Activated naive CD8-positive, alpha-beta T cell (primary cell): Measurements from ENCODE around the gene YBX2.

Experiments used
- H3K27ac Mint-ChIP-seq: one replicate; pipeline ENCODE4 v1.8.0; 2021; ENCODE audit warnings: mixed read lengths
- H3K27me3 Mint-ChIP-seq: one replicate; pipeline ENCODE4 v1.8.0; 2021; ENCODE audit warnings: mixed read lengths
- H3K36me3 Mint-ChIP-seq: one replicate; pipeline ENCODE4 v1.8.0; 2021; ENCODE audit warnings: mixed read lengths
- H3K4me1 Mint-ChIP-seq: one replicate; pipeline ENCODE4 v1.8.0; 2021; ENCODE audit warnings: low read depth, mixed read lengths
- H3K4me3 Mint-ChIP-seq: one replicate; pipeline ENCODE4 v1.8.0; 2021; ENCODE audit warnings: mild to moderate bottlenecking, mixed read lengths
- H3K9me3 Mint-ChIP-seq: one replicate; pipeline ENCODE4 v1.8.0; 2021; ENCODE audit warnings: low read depth, mixed read lengths

The YBX2 gene

GRCh38 chr17:7313890-7314718 is 19.7 kb upstream of the YBX2 start:
- H3K27me3 Mint-ChIP-seq: no peaks in the 10 kb centered on the region
- H3K4me3 Mint-ChIP-seq: peak overlapping the region; percentile 95
- H3K27ac Mint-ChIP-seq: peak overlapping the region; percentile 92
- peaks cover 53% of the 10 kb centered on the region for H3K4me1 Mint-ChIP-seq
- no peaks in the 10 kb centered on the region for H3K9me3 Mint-ChIP-seq
- H3K36me3 Mint-ChIP-seq: peaks cover 20% of the 10 kb centered on the region

DNA sequence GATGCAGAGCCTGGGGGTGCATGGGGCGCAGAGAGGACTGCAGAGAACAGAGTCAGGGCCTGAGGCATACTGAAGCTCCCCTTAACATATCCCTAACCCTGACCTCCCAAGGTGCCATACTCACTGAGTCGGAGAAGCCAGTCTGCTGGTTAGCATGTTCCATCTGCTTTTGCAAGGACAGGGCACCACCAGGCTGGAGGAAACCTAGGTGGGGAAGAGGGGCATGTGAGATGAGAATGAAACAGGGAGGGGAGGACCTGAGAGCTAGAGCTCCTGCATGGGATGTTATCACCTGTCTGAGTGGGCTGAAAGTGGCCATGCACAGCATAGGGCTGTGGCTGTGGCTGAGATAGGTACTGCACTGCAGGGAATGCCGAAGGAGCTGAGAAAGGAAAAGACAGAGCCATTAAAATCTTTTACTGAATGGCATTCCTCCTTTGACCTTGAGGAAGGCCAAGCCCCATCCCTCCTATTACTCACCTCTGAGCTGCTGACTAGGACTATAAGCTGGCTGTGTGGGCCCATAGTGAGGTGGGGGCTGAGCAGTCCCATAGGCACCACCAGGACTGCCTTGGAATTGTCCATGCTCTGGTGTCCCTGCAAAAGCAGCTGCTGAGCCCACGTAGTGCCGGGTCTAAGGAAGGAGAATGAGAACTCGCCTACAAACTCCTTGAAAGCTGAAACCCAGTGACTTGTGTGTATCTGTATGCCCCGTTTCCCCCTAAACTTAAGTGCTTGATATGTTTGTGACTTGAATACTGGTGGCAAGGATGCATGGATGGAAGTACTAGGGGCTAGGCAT is 18.9 kb upstream of the YBX2 start:
- peaks cover 57% of the 10 kb centered on the region for H3K4me1 Mint-ChIP-seq
- H3K27ac Mint-ChIP-seq: peak overlapping the region; percentile 92
- peak overlapping the region; percentile 95 for H3K4me3 Mint-ChIP-seq
- peaks cover 23% of the 10 kb centered on the region for H3K36me3 Mint-ChIP-seq
- no peaks in the 10 kb centered on the region for H3K27me3 Mint-ChIP-seq
- H3K9me3 Mint-ChIP-seq: no peaks in the 10 kb centered on the region

- peaks cover 57% of the 10 kb centered on the region for H3K4me1 Mint-ChIP-seq
- no peaks in the 10 kb centered on the region for H3K27me3 Mint-ChIP-seq
- peaks cover 23% of the 10 kb centered on the region for H3K36me3 Mint-ChIP-seq
- peak overlapping the region; percentile 95 for H3K4me3 Mint-ChIP-seq
- H3K9me3 Mint-ChIP-seq: no peaks in the 10 kb centered on the region
- peak overlapping the region; percentile 92 for H3K27ac Mint-ChIP-seq
Measured at GRCh38 chr17:7312432-7313087, 18.1 kb upstream of the YBX2 start.

- no peaks in the 10 kb centered on the region for H3K9me3 Mint-ChIP-seq
- peak overlapping the region; percentile 94 for H3K4me3 Mint-ChIP-seq
- peak overlapping the region; percentile 97 for H3K27ac Mint-ChIP-seq
- H3K4me1 Mint-ChIP-seq: peaks cover 58% of the 10 kb centered on the region
- H3K36me3 Mint-ChIP-seq: peaks cover 23% of the 10 kb centered on the region
- no peaks in the 10 kb centered on the region for H3K27me3 Mint-ChIP-seq
Measured at GRCh38 chr17:7311110-7311705, 16.8 kb upstream of the YBX2 start.

DNA sequence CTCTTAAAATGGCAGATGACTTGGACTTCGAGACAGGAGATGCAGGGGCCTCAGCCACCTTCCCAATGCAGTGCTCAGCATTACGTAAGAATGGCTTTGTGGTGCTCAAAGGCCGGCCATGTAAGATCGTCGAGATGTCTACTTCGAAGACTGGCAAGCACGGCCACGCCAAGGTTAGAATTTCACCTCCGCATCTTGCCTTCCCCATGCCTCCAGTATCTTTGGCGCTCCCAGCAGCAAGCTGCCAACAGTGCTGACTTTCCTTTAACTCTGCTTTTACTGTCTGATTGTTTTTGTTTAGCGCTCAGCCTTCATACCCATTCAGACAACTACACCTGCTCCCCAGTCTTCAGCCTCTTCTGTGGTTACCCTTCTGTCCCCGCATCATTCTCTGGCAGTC is 15.2 kb upstream of the YBX2 start:
- H3K4me3 Mint-ChIP-seq: peak overlapping the region; percentile 94
- no peaks in the 10 kb centered on the region for H3K9me3 Mint-ChIP-seq
- H3K4me1 Mint-ChIP-seq: peaks cover 57% of the 10 kb centered on the region
- H3K36me3 Mint-ChIP-seq: peaks cover 23% of the 10 kb centered on the region
- no peaks in the 10 kb centered on the region for H3K27me3 Mint-ChIP-seq
- H3K27ac Mint-ChIP-seq: peak overlapping the region; percentile 97

GRCh38 chr17:7308625-7309433 is 14.4 kb upstream of the YBX2 start:
- Mint-ChIP-seq H3K36me3 (peaks cover 23% of the 10 kb centered on the region), H3K9me3 (no peaks in the 10 kb centered on the region), H3K4me1 (peaks cover 50% of the 10 kb centered on the region), H3K27ac (peak overlapping the region; percentile 97), H3K27me3 (no peaks in the 10 kb centered on the region), H3K4me3 (peak overlapping the region; percentile 94)

DNA sequence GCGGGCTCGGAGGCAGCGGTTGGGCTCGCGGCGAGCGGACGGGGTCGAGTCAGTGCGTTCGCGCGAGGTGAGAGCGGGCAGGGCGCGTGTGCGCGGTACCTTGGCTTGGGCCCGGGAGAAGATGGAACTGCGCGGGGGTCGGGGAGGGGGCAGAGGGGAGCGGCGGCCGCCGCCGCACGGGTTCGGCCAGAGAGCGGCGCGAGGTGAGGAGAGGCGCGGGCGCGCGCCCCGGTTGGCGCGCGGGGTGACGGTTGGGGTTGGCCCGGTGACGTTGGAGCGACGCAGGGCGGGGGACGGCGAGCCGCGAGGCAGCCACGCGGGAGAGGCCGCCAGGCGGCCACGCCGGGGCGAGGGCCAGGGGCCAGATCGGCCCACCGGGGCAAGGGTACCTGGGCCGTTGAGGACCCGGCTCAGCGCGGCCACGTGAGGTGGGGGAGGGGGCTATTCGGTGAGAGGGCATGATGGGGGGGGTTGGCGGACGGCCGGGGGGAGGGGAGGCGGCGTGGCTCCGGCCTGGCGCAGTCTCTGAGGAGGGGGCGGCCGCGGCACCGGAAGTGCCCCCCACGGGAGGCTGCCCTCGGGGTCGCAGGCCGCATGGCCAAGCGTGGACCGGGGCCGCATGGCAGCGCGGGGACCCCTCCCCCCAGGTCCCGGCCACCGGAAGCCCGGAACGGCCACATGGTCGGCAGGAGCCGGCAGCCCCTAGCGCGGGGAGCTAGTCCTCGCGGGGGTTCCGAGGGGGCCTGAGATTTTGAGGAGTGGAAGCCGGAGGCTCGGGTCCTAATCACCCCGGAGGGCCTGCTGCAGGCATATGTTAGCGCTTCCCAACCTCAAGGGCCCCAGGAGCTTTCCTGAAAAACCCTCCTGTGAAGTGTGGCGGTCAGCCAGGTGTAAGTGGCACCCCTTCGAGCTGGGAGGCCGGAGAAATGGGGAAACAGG is 13.5 kb upstream of the YBX2 start:
- H3K36me3 Mint-ChIP-seq: peaks cover 22% of the 10 kb centered on the region
- H3K27ac Mint-ChIP-seq: peak overlapping the region; percentile 97
- H3K9me3 Mint-ChIP-seq: no peaks in the 10 kb centered on the region
- peak overlapping the region; percentile 94 for H3K4me3 Mint-ChIP-seq
- H3K27me3 Mint-ChIP-seq: no peaks in the 10 kb centered on the region
- peaks cover 41% of the 10 kb centered on the region for H3K4me1 Mint-ChIP-seq

GRCh38 chr17:7306911-7307685 is 12.7 kb upstream of the YBX2 start, which contains the start of gene EIF5A:
EIF5A (plus strand) TSS chr17:7307628; CDS start chr17:7309636, 2,008 bp downstream.
- no peaks in the 10 kb centered on the region for H3K27me3 Mint-ChIP-seq
- H3K4me3 Mint-ChIP-seq: peak within 1 kb of the TSS; percentile 94
- peak within 1 kb of the TSS; percentile 97 for H3K27ac Mint-ChIP-seq
- H3K9me3 Mint-ChIP-seq: no peaks in the 10 kb centered on the region
- peaks cover 22% of the 10 kb centered on the region for H3K36me3 Mint-ChIP-seq
- peaks cover 33% of the 10 kb centered on the region for H3K4me1 Mint-ChIP-seq

DNA sequence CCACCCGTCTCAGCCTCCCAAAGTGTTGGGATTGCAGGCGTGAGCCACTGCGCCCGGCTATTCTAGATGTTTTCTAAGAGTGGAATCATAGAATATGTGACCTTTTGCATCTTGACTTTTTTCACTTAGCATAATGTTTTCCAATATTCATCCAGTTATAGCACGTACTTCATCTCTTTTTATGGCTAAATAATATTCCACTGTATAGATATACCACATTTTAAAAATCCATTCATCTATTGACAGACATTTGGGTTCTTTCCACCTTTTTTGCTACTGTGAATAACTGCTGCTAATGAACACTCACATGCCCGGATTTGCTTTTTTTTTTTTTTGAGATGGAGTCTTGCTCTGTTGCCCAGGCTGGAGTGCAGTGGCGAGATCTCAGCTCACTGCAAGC is 9.7 kb upstream of the YBX2 start:
- Mint-ChIP-seq H3K27me3 (no peaks in the 10 kb centered on the region), H3K27ac (no peak overlapping the region), H3K4me1 (peaks cover 10% of the 10 kb centered on the region), H3K9me3 (no peaks in the 10 kb centered on the region), H3K4me3 (no peak overlapping the region), H3K36me3 (peaks cover 4% of the 10 kb centered on the region)

DNA sequence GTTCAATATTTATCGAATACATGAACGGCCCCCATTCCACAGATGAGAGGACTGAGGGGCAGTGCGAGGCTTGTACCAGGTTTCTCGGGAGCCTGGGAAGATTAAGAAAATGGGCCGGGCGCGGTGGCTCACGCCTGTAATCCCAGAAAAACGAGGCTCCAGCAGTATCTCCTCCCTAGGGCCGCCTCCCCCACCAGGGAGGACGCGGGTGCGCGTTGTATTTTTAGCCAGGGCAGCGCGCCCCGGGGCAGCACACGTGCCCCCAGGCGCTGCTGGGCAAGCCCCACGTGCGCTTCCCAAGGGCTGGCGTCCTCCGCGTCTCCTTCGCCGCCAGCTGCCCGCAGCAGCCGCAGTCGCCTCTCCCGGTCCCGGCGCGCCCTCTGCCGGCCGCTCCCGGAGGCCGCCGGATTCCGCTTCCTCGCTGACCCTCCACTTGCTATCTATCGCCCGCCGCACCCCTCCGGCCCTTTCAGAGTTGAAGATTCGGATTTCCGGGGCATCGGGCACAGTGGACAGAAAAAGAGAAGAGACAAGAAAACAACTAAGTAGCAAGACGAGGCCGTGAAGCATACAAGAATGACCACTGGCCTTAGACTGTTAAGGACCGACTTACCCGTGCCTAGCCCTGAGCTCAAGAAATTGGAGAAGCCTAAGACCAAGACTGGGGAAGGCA is 1.9 kb upstream of the YBX2 start:
- Mint-ChIP-seq H3K4me3 (no peak overlapping the region), H3K27ac (no peak overlapping the region)

GRCh38 chr17:7295230-7296180 is 1.1 kb upstream of the YBX2 start:
- H3K36me3 Mint-ChIP-seq: no peaks in the 10 kb centered on the region
- H3K4me3 Mint-ChIP-seq: peak overlapping the region; percentile 85
- peaks cover 23% of the 10 kb centered on the region for H3K4me1 Mint-ChIP-seq
- peak overlapping the region; percentile 50 for H3K27ac Mint-ChIP-seq
- peaks cover 3% of the 10 kb centered on the region for H3K27me3 Mint-ChIP-seq
- no peaks in the 10 kb centered on the region for H3K9me3 Mint-ChIP-seq

More for the DNA sequence above, 1.9 kb upstream of the YBX2 start:
- H3K36me3 Mint-ChIP-seq: no peaks in the 10 kb centered on the region
- peaks cover 3% of the 10 kb centered on the region for H3K27me3 Mint-ChIP-seq
- no peaks in the 10 kb centered on the region for H3K9me3 Mint-ChIP-seq
- peaks cover 23% of the 10 kb centered on the region for H3K4me1 Mint-ChIP-seq
